Colonic mucosa (tissue), 4 donors: ENCODE data around the gene H2AZ1. TPM values are rescaled to one million over a fixed set of nuclear protein-coding genes. Genes with fewer than 3 reads are reported as not detected.

Experiments used
- DNase-seq: peaks from one replicate; pipeline ENCODE4 v3.0.0-alpha.2; 2020
- H3K27ac ChIP-seq: fragments of 200-600 bp; one replicate; pipeline ENCODE4 v1.8.0; 2021
- H3K27me3 ChIP-seq: fragments of 200-600 bp; one replicate; pipeline ENCODE4 v1.8.0; 2021
- H3K36me3 ChIP-seq: fragments of 200-600 bp; one replicate; pipeline ENCODE4 v1.8.0; 2021
- H3K4me1 ChIP-seq: fragments of 200-600 bp; one replicate; pipeline ENCODE4 v1.8.0; 2021; ENCODE audit warnings: mild to moderate bottlenecking
- H3K4me3 ChIP-seq: fragments of 200-600 bp; one replicate; pipeline ENCODE4 v1.8.0; 2021
- H3K9ac ChIP-seq, 2 donors: one replicate each; pipeline ENCODE4 v1.7.0; 2013; ENCODE audit warnings: control low read depth in 2 of 2, low read depth in 2 of 2, low read length in 2 of 2
- H3K9me3 ChIP-seq: fragments of 200-600 bp; one replicate; pipeline ENCODE4 v1.8.0; 2021
- intact Hi-C: fragments of 100-400 bp; cut with DNase I; formaldehyde crosslinking; loops from one replicate; pipeline ENCODE4 v1.14.1; 2022
- total RNA-seq, 2 donors: library from RNA; stranded (reverse); fragmentation: NEBNext Ultra II Directional in 1 of 2; extraction: Animal tissue kit (Norgen Biotek cat#: 25700) in 1 of 2; gene quantifications; one replicate each; pipeline ENCODE4 v1.2.1, GENCODE V29; 2021
- TF ChIP-seq, protein P1 (sequence below): fragments of 200-600 bp; IDR thresholded peaks from one replicate; pipeline ENCODE4 v1.8.0; 2022; ENCODE audit warnings: antibody characterized with exemption, mild to moderate bottlenecking
- donor health status: healthy.
- donor health status: DM: no; HTN: no; CAD: no.
- donor health status: DM: no; HTN: no; CAD: no.

H2AZ1 gene
- total RNA-seq, 2 donors from 2014 or later, result 227 to 564 TPM

DNA sequence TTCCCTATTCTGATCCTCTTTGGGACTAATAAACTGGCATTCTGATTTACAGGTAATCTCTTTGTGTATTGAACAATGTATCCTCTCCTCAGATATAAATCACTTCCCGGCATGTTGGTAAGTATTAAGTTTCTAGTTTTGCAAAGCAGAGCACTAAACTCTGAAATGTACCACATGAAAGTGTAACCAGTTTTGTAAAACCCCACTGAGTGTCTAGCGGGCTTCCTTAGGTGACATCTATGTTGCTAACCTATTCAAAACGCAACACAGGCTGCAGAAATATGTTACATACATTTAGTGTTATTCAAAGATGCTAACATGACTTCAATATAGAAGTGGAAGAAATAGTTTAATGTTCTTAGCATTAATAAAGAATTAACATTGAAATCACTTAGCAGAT, 28.9 kb downstream of the H2AZ1 start:
- Histone ChIP-seq H3K4me3 (no peak overlapping the region), H3K36me3 (no peaks in the 10 kb centered on the region), H3K9me3 (no peaks in the 10 kb centered on the region), H3K27ac (no peak overlapping the region), H3K9ac (no peak overlapping the region), H3K27me3 (no peaks in the 10 kb centered on the region), H3K4me1 (no peaks in the 10 kb centered on the region)
- TF ChIP-seq, protein P1, sequence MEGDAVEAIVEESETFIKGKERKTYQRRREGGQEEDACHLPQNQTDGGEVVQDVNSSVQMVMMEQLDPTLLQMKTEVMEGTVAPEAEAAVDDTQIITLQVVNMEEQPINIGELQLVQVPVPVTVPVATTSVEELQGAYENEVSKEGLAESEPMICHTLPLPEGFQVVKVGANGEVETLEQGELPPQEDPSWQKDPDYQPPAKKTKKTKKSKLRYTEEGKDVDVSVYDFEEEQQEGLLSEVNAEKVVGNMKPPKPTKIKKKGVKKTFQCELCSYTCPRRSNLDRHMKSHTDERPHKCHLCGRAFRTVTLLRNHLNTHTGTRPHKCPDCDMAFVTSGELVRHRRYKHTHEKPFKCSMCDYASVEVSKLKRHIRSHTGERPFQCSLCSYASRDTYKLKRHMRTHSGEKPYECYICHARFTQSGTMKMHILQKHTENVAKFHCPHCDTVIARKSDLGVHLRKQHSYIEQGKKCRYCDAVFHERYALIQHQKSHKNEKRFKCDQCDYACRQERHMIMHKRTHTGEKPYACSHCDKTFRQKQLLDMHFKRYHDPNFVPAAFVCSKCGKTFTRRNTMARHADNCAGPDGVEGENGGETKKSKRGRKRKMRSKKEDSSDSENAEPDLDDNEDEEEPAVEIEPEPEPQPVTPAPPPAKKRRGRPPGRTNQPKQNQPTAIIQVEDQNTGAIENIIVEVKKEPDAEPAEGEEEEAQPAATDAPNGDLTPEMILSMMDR, result no peak
- DNase-seq, result no peak
- intact Hi-C loops, result no loop called here

DNA sequence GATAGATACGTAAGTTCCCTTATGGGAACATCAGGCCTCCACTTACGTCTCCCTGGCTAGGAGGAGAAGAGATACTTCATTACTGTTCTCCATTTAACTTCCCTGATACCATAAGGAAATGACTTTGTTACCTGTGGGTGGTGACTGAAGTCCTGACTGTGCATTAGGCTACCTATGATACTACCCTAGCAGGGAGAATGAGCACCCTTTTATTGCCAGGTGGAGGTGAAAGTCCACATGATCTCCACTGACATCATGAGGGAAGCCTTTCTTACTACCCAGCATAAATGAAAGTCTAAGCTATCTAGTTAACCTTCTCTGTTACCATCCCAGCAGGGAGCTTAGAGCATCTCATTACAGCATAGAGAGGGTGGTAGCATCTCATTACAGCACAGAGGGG, 31.4 kb downstream of the H2AZ1 start:
- Histone ChIP-seq H3K27ac (peak overlapping the region; percentile 76), H3K4me1 (no peaks in the 10 kb centered on the region), H3K9me3 (no peaks in the 10 kb centered on the region), H3K36me3 (no peaks in the 10 kb centered on the region), H3K27me3 (no peaks in the 10 kb centered on the region), H3K4me3 (no peak overlapping the region), H3K9ac (peak overlapping the region in 1 of 2 donors; percentile 58)
- intact Hi-C loops, result no loop called here
- peak; percentile 78 for DNase-seq
- TF ChIP-seq, protein P1, result no peak

DNA sequence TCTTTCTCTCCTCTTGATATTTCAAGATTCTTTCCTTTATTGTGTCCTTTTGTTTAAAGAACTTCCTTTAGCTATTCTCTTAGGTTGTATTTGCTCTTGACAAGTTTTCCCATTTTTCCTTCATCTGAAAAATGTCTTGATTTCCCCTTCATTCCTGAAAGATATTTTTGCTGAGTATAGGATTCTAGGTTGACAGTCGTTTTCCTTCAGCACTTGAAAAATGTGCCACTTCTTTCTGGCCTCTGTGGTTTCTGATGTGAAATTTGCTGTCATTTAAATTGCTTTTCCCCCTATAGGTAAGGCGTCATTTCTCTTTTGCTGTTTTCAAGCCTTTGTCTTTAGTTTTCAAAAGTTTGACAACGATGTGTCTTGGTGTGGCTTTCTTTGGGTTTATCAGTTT, 32.5 kb downstream of the H2AZ1 start:
- Histone ChIP-seq H3K27ac (peak overlapping the region; percentile 76), H3K9ac (no peak overlapping the region), H3K36me3 (no peaks in the 10 kb centered on the region), H3K27me3 (no peaks in the 10 kb centered on the region), H3K4me1 (no peaks in the 10 kb centered on the region), H3K4me3 (no peak overlapping the region), H3K9me3 (no peaks in the 10 kb centered on the region)
- TF ChIP-seq, protein P1, result no peak
- DNase-seq, result no peak
- intact Hi-C loops, result no loop called here

GRCh38 chr4:99915449-99915848, 34.6 kb downstream of the H2AZ1 start:
- Histone ChIP-seq H3K27me3 (no peaks in the 10 kb centered on the region), H3K9ac (no peak overlapping the region), H3K36me3 (no peaks in the 10 kb centered on the region), H3K27ac (no peak overlapping the region), H3K4me1 (no peaks in the 10 kb centered on the region), H3K4me3 (no peak overlapping the region), H3K9me3 (no peaks in the 10 kb centered on the region)
- intact Hi-C loops, result no loop called here
- TF ChIP-seq, protein P1, result no peak
- no peak for DNase-seq

Other genes starting within 250 kb of the H2AZ1 start
- gene DAPP1, start 133.4 kb downstream of the H2AZ1 start, total RNA-seq, result 1 to 10 TPM; 3.6 to 5.0 TPM
- 10 to 100 TPM; 45.6 to 67.2 TPM for gene LAMTOR3, start 55.8 kb downstream of the H2AZ1 start, total RNA-seq
- 10 to 100 TPM; 41.9 to 57.2 TPM for gene DNAJB14, start 3.7 kb downstream of the H2AZ1 start, total RNA-seq
- under 1 TPM in 1 of 2 donors, not detected in 1; 0.72 TPM for gene DDIT4L, start 240.2 kb upstream of the H2AZ1 start, total RNA-seq